ENCODE measurements around the gene TMPRSS4.

GRCh38 chr11:118092907-118093571 is 16.2 kb downstream of the TMPRSS4 start:
- TF ChIP-seq, protein P1, sequence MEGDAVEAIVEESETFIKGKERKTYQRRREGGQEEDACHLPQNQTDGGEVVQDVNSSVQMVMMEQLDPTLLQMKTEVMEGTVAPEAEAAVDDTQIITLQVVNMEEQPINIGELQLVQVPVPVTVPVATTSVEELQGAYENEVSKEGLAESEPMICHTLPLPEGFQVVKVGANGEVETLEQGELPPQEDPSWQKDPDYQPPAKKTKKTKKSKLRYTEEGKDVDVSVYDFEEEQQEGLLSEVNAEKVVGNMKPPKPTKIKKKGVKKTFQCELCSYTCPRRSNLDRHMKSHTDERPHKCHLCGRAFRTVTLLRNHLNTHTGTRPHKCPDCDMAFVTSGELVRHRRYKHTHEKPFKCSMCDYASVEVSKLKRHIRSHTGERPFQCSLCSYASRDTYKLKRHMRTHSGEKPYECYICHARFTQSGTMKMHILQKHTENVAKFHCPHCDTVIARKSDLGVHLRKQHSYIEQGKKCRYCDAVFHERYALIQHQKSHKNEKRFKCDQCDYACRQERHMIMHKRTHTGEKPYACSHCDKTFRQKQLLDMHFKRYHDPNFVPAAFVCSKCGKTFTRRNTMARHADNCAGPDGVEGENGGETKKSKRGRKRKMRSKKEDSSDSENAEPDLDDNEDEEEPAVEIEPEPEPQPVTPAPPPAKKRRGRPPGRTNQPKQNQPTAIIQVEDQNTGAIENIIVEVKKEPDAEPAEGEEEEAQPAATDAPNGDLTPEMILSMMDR (conservative IDR thresholded peaks at IDR 0.05; ENCODE audit: low read depth, low read length) = no peak
- TF ChIP-seq EZH2 (IDR thresholded peaks at IDR 0.05; ENCODE audit: borderline replicate concordance, low read depth, low read length, poor library complexity, severe bottlenecking) = no peak
